ENCODE data around the gene MALRD1. TPM values are rescaled to one million over a fixed set of nuclear protein-coding genes. Genes with fewer than 3 reads are reported as not detected.

MALRD1 gene
- total RNA-seq, 4 donors from 2014 or later = 0.50 to 2.8 (median 1.6) TPM

- TF ChIP-seq POLR2AphosphoS5 (IDR thresholded peaks at IDR 0.05) (no peak), EP300 (IDR thresholded peaks at IDR 0.05) (no peak), POLR2A (IDR thresholded peaks at IDR 0.05) (no peak)
- TF ChIP-seq, protein P1, sequence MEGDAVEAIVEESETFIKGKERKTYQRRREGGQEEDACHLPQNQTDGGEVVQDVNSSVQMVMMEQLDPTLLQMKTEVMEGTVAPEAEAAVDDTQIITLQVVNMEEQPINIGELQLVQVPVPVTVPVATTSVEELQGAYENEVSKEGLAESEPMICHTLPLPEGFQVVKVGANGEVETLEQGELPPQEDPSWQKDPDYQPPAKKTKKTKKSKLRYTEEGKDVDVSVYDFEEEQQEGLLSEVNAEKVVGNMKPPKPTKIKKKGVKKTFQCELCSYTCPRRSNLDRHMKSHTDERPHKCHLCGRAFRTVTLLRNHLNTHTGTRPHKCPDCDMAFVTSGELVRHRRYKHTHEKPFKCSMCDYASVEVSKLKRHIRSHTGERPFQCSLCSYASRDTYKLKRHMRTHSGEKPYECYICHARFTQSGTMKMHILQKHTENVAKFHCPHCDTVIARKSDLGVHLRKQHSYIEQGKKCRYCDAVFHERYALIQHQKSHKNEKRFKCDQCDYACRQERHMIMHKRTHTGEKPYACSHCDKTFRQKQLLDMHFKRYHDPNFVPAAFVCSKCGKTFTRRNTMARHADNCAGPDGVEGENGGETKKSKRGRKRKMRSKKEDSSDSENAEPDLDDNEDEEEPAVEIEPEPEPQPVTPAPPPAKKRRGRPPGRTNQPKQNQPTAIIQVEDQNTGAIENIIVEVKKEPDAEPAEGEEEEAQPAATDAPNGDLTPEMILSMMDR (IDR thresholded peaks at IDR 0.05) = no peak
- no peak for ATAC-seq
Measured at GRCh38 chr10:19620811-19621210, 572.2 kb downstream of the MALRD1 start.

GRCh38 chr10:19623321-19623720 is 574.7 kb downstream of the MALRD1 start:
- TF ChIP-seq, protein P1 (IDR thresholded peaks at IDR 0.05) = no peak
- TF ChIP-seq EP300 (IDR thresholded peaks at IDR 0.05) (no peak), POLR2A (IDR thresholded peaks at IDR 0.05) (no peak), POLR2AphosphoS5 (IDR thresholded peaks at IDR 0.05) (no peak)
- ATAC-seq = no peak
- Histone ChIP-seq H3K4me1 (no peaks in the 10 kb centered on the region), H3K27me3 (no peaks in the 10 kb centered on the region), H3K27ac (no peak overlapping the region), H3K36me3 (no peaks in the 10 kb centered on the region), H3K4me3 (no peak overlapping the region), H3K9me3 (no peaks in the 10 kb centered on the region)

More at GRCh38 chr10:19620811-19621210, 572.2 kb downstream of the MALRD1 start:
- Histone ChIP-seq H3K27me3 (no peaks in the 10 kb centered on the region), H3K27ac (no peak overlapping the region), H3K9me3 (no peaks in the 10 kb centered on the region), H3K36me3 (no peaks in the 10 kb centered on the region), H3K4me3 (no peak overlapping the region), H3K4me1 (no peaks in the 10 kb centered on the region)

GRCh38 chr10:19626156-19626555 is 577.6 kb downstream of the MALRD1 start:
- H3K27ac ChIP-seq = no peak overlapping the region
- H3K36me3 ChIP-seq = no peaks in the 10 kb centered on the region
- no peak for ATAC-seq
- TF ChIP-seq EP300 (IDR thresholded peaks at IDR 0.05) (no peak), POLR2A (IDR thresholded peaks at IDR 0.05) (no peak), POLR2AphosphoS5 (IDR thresholded peaks at IDR 0.05) (no peak)
- TF ChIP-seq, protein P1 (IDR thresholded peaks at IDR 0.05) = no peak
- no peaks in the 10 kb centered on the region for H3K27me3 ChIP-seq
- no peaks in the 10 kb centered on the region for H3K9me3 ChIP-seq
- WGBS, 2 donors (ENCODE audit: low coverage in 1 of 2) = 77 to 94% methylated on average over 3 of the region's 3 CpGs
- H3K4me1 ChIP-seq = peaks cover 0 to 6% (median 0%) of the 10 kb centered on the region in 3 donors
- H3K4me3 ChIP-seq = no peak overlapping the region

- Histone ChIP-seq H3K9me3 (no peaks in the 10 kb centered on the region), H3K27me3 (no peaks in the 10 kb centered on the region), H3K27ac (no peak overlapping the region), H3K4me3 (no peak overlapping the region), H3K36me3 (no peaks in the 10 kb centered on the region), H3K4me1 (peaks cover 0 to 6% (median 0%) of the 10 kb centered on the region in 3 donors)
- TF ChIP-seq EP300 (IDR thresholded peaks at IDR 0.05) = no peak
- no peak for TF ChIP-seq POLR2AphosphoS5 (IDR thresholded peaks at IDR 0.05)
- no peak for TF ChIP-seq POLR2A (IDR thresholded peaks at IDR 0.05)
- TF ChIP-seq, protein P1 (IDR thresholded peaks at IDR 0.05) = no peak
- peak; percentile 9 for ATAC-seq
- WGBS, 2 donors (ENCODE audit: low coverage in 1 of 2) = 67 to 68% methylated on average over 7 of the region's 7 CpGs
Measured at GRCh38 chr10:19628767-19629560, 580.4 kb downstream of the MALRD1 start.

- H3K4me3 ChIP-seq = no peak overlapping the region
- no peaks in the 10 kb centered on the region for H3K27me3 ChIP-seq
- no peaks in the 10 kb centered on the region for H3K9me3 ChIP-seq
- 29 to 76% methylated on average over 3 to 6 of the region's 6 CpGs for WGBS, 2 donors (ENCODE audit: low coverage in 1 of 2)
- TF ChIP-seq, protein P1 (IDR thresholded peaks at IDR 0.05) = peak in 1 of 4 experiments; percentile 31
- no peak for TF ChIP-seq POLR2AphosphoS5 (IDR thresholded peaks at IDR 0.05)
- TF ChIP-seq EP300 (IDR thresholded peaks at IDR 0.05) = no peak
- TF ChIP-seq POLR2A (IDR thresholded peaks at IDR 0.05) = no peak
- ATAC-seq = peak; percentile 90
- no peak overlapping the region for H3K27ac ChIP-seq
- H3K36me3 ChIP-seq = no peaks in the 10 kb centered on the region
- H3K4me1 ChIP-seq = peaks cover 0 to 6% (median 0%) of the 10 kb centered on the region in 3 donors
Measured at GRCh38 chr10:19629567-19629966, 581.0 kb downstream of the MALRD1 start.
